Bone marrow (tissue), 2 donors: ENCODE measurements around the gene ARHGAP15.

ENCODE experiments used
- DNase-seq, 2 donors: peaks; one replicate each; lab custom pipeline; 2025; lab: John Stamatoyannopoulos, UW

Gene ARHGAP15

GRCh38 chr2:143481733-143482132 lies 352.5 kb downstream of the ARHGAP15 start:
- DNase-seq = no peak

GRCh38 chr2:143482316-143482715 lies 353.1 kb downstream of the ARHGAP15 start:
- DNase-seq = no peak

DNA sequence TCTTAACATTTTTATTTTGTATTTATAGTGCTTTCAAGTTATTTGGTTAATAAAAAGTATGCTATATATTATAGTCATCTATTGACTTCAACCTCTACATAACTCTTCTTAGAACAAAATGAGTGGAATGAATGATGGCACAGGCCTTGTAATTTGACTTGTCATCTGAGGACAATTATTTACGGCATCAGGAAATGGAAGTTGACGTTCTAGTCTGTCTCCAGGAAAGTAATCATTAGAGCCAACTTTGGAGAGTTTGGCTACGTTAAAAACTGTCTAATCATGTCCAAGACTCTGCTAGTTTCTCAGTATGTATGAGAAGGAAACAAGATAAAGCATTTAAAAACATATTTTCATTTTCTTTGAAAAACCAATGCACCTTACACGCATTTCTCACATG lies 353.6 kb downstream of the ARHGAP15 start:
- peak in 1 of 2 donors; percentile 37 for DNase-seq

GRCh38 chr2:143486976-143487375 lies 357.8 kb downstream of the ARHGAP15 start:
- no peak for DNase-seq

DNA sequence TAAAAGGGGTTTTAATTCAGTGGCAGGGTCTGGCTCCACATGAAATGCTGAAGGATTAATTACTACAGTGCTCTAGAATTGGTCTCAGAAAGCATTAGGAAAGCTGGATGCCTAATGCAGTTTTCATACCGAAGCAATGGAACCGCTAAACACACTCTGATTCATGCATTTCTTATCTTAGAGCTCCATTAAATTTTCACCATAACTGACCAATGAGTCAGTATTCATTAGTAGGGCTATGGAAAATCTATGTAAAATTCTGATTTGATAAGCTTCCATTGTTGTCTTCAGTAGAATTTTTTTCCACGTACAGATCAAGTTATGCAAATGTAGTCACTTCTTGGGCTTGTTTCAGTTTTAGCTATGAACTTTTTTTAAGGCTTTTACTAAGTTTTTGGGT lies 359.9 kb downstream of the ARHGAP15 start:
- DNase-seq = no peak

DNA sequence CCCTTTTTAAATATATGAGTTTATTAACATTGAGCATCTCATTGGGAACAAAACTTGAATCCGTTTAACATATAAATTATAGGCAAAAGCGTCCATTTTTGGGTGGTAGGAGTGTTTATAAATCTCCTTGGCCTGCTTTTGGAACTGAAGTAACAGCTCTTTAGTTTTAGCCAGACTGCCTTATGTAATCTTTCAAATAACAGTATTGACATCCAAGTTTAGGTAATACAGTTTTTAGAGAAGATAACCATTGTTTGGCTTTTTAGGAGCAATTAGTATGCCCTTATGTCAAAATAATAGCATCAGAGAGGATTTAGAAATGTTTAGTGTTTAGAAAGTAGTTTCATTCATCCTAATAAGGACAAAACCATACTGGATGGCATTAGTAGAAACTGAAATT lies 361.9 kb downstream of the ARHGAP15 start:
- DNase-seq = no peak

GRCh38 chr2:143493339-143493738 lies 364.1 kb downstream of the ARHGAP15 start:
- DNase-seq = no peak

- no peak for DNase-seq
These were observed 368.5 kb downstream of the ARHGAP15 start for GRCh38 chr2:143497726-143498125.

- no peak for DNase-seq
These were observed 369.3 kb downstream of the ARHGAP15 start for GRCh38 chr2:143498496-143498895.

GRCh38 chr2:143499061-143499460 lies 369.8 kb downstream of the ARHGAP15 start:
- DNase-seq = no peak

DNA sequence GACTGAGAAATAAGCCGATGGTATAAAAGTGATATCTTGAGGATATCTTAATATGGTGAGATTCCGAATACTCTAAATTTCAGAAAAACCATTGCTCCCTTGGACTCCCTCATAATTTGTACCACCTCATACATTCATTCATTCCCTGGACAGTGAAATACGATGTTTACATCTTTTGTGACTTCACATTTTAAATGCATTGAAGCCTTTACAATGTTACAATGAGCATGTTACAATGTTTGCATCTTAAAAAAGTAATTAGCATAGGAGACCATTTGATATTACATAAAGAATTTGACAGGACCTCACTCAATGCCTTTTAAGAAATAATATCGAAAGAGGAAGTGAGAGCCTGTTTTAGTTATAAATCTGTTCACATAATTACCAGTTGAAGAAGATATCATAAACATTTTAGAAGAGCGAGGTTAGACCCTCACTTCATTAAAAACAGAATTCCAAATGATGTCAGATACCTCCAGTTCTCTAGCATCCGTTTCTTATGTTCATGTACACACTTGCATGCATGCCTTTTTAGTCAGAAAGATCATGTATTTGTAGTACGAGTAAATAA lies 372.0 kb downstream of the ARHGAP15 start:
- DNase-seq = no peak

DNA sequence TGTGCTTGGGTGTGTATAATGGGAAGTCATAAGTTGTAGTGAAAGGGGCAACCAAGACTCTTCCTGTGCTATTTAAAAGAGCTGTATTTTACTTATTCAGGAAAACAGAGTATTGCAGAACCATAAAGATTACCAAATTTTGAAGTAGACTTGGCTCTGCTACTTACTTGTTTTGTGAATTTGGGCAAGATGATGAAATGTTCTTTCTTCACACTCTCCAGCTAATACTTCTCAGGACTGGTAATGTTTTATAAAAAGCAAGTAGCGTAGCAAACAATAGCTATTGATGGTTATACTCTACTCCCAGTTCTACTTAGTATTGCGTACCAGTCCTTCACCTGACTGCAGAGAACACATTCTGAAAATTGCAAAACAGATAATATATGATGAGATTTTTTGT lies 374.1 kb downstream of the ARHGAP15 start:
- no peak for DNase-seq

- DNase-seq = no peak
These were observed 375.2 kb downstream of the ARHGAP15 start for GRCh38 chr2:143504397-143504796.

- no peak for DNase-seq
These were observed 376.3 kb downstream of the ARHGAP15 start for GRCh38 chr2:143505542-143505941.

GRCh38 chr2:143513081-143513480 lies 383.9 kb downstream of the ARHGAP15 start:
- DNase-seq = peak in 1 of 2 donors; percentile 3

GRCh38 chr2:143514413-143514812 lies 385.2 kb downstream of the ARHGAP15 start:
- DNase-seq = no peak

- DNase-seq = no peak
These were observed 386.1 kb downstream of the ARHGAP15 start for GRCh38 chr2:143515318-143515717.

DNA sequence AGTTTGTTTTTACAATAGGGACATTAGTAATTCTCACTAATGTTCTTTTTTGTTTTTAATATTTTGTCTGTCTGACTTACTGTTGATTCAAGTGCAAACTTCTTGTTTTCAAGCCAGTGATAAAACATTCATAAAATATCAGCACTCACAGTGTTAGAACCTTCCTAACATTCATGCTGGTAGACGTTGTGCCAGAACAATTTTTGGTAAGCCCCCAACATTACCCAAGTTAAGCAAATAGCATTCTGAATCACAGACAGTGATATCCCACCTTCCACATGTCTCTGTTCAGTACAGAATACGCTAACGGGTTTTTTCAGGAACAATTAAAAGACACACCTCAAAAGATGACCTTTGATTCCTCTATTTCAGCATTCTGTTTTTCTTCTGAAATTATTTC lies 390.3 kb downstream of the ARHGAP15 start:
- DNase-seq = no peak

DNA sequence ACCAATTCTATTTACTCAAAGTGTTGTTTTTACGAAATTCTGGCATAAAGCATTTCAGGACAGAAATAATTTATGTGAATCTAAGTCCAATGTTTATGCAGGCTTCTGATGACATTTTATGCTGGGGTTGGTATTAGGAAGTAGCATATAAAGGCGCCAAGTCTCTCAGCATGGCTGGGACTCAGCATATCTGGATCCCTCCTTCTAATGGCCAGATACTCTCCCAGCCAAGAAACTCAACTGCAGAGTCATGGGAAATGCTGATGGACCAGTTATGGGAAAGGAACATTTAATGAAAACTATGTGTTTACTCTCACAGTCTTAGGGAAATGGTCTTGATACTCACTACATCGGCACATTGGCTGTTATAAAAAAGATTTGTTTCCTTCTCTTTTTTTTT lies 392.2 kb downstream of the ARHGAP15 start:
- no peak for DNase-seq

DNA sequence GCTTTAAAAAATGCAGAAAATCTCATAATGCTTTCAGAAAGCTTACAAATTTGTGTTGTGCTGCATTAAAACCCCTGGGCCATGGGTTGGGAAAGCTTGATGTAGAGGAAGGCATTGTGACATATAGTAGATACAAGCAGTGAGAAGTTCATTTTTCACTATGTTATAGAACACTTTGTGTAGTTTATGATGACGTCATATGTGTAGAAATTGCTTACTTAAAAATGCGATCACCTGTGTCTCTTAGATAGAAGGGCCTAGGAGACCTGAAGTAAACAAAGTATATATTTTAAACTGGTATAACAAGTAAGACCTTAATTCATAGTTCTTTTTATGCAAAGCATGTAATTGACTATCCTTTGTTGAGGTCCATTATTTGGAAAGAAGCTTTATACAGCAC lies 393.5 kb downstream of the ARHGAP15 start:
- DNase-seq = no peak

GRCh38 chr2:143524119-143524553 lies 394.9 kb downstream of the ARHGAP15 start:
- no peak for DNase-seq

DNA sequence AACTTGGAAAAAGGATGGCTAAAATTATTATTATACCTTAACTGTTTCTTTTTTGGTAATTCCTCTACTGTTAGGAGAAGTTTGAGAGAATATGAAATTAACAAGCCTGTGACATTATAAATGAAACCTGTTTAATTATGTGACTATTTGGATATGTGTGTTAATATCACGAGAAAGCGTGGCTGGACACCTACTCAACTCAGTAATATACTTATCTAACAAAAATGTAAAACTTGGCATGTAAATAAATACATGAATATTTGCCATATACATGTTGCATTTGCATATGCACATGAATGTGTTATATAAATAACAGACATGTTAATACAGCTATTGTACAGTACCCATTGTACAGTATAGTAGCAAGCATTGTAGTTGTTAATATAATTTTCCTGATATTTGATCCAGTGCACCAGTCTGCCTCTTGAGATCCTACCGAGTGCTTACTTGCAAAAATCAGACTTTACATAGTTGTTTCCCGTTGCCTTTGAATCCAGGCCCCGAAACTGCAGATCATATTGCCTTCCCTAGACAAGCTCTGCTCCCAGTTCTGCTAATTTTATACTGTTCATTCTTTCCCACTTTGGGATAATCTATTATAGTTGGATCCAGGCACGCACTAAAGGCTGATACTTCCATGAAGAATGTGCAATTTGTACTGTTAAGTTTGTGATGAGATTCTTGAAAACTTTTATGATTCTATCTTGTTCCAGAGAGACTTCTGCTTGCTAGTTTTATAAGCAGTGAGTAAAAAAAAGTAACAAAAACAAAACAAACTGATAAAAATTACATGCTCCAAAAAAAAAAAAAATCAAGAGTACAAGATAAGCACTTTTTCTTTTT lies 395.6 kb downstream of the ARHGAP15 start:
- DNase-seq = no peak

- DNase-seq = peak in 1 of 2 donors; percentile 23
These were observed 396.2 kb downstream of the ARHGAP15 start for GRCh38 chr2:143525402-143525860.
